Hepatocyte (in vitro differentiated cells): ENCODE measurements around the gene VAPB. TPM values are rescaled to one million over a fixed set of nuclear protein-coding genes. Genes with fewer than 3 reads are reported as not detected.

Experiments
- DNase-seq: peaks from one replicate; pipeline ENCODE4 v3.0.0-alpha.2; 2016; ENCODE audit warnings: low spot score
- H2AFZ ChIP-seq: fragments of 200-600 bp; sonication (generic); 2 replicates; pipeline ENCODE4 v1.6.0; 2016; ENCODE audit warnings: antibody characterized with exemption, mild to moderate bottlenecking
- H3K27ac ChIP-seq: fragments of 200-600 bp; sonication (generic); 2 replicates; pipeline ENCODE4 v1.5.1; 2016; ENCODE audit warnings: mild to moderate bottlenecking
- H3K27me3 ChIP-seq: fragments of 200-600 bp; sonication (generic); 2 replicates; pipeline ENCODE4 v1.6.1; 2016
- H3K36me3 ChIP-seq: fragments of 200-600 bp; sonication (generic); replicated peaks from 2 replicates; pipeline ENCODE4 v1.5.1; 2016; ENCODE audit warnings: low read depth; ENCODE audit not compliant: insufficient read depth
- H3K4me1 ChIP-seq: fragments of 200-600 bp; sonication (generic); 2 replicates; pipeline ENCODE4 v1.5.1; 2016; ENCODE audit warnings: mild to moderate bottlenecking, moderate library complexity; ENCODE audit not compliant: insufficient read depth
- H3K4me2 ChIP-seq: fragments of 200-600 bp; sonication (generic); 2 replicates; pipeline ENCODE4 v1.6.0; 2016
- H3K4me3 ChIP-seq: fragments of 200-600 bp; sonication (generic); 2 replicates; pipeline ENCODE4 v1.5.1; 2016; ENCODE audit warnings: mild to moderate bottlenecking
- H3K79me2 ChIP-seq: fragments of 200-600 bp; sonication (generic); 2 replicates; pipeline ENCODE4 v1.6.0; 2017; ENCODE audit warnings: mild to moderate bottlenecking
- H3K9me2 ChIP-seq: fragments of 200-600 bp; sonication (generic); replicated peaks from 2 replicates; pipeline ENCODE4 v1.6.0; 2017; ENCODE audit warnings: mild to moderate bottlenecking; ENCODE audit not compliant: insufficient read depth
- H3K9me3 ChIP-seq: fragments of 200-600 bp; sonication (generic); 2 replicates; pipeline ENCODE4 v1.5.1; 2016; ENCODE audit warnings: low read depth, mild to moderate bottlenecking
- H4K20me1 ChIP-seq: fragments of 200-600 bp; sonication (generic); 2 replicates; pipeline ENCODE4 v1.6.0; 2016; ENCODE audit warnings: mild to moderate bottlenecking; ENCODE audit not compliant: insufficient read depth, poor library complexity, severe bottlenecking
- CTCF ChIP-seq: fragments of 200-600 bp; sonication (generic); IDR thresholded peaks from 2 replicates; pipeline ENCODE4 v1.5.1; 2016; ENCODE audit warnings: antibody characterized with exemption, mild to moderate bottlenecking; ENCODE audit not compliant: poor library complexity
- EZH2 ChIP-seq: fragments of 200-600 bp; sonication (generic); IDR thresholded peaks from 2 replicates; pipeline ENCODE4 v1.6.1; 2016; ENCODE audit warnings: antibody characterized with exemption, mild to moderate bottlenecking, borderline replicate concordance
- EZH2phosphoT487 ChIP-seq: fragments of 200-600 bp; sonication (generic); IDR thresholded peaks from one replicate; pipeline ENCODE4 v1.6.1; 2018; ENCODE audit warnings: antibody characterized with exemption, mild to moderate bottlenecking, low read depth, moderate library complexity; ENCODE audit not compliant: unreplicated experiment, severe bottlenecking
- WGBS: methylation state at CpG from one replicate; pipeline ENCODE4 v1.1.6; 2016; ENCODE audit warnings: low lambda C conversion rate; ENCODE audit errors: missing lambda C conversion rate; 5-methylcytosine and 5-hydroxymethylcytosine counted together
- polyA plus RNA-seq: library from polyadenylated mRNA; unstranded; fragments of >200 nt; fragmentation: Nextera tagmentation; extraction: Ambion mirVana; gene quantifications from 2 replicates; pipeline ENCODE4 v1.2.1, GENCODE V29; 2016
- total RNA-seq: library from RNA; depleted of rRNA; stranded (reverse); fragments of >200 nt; gene quantifications from 2 replicates; pipeline ENCODE4 v1.2.3, GENCODE V29; 2014

The VAPB gene
- total and polyA plus RNA-seq, 2 experiments from 2014 or later: 32.1 to 49.6 TPM

GRCh38 chr20:58466095-58466708 lies 77.2 kb downstream of the VAPB start:
- no peak for TF ChIP-seq EZH2phosphoT487
- TF ChIP-seq EZH2: no peak
- no peak for TF ChIP-seq CTCF
- H3K4me2 ChIP-seq: no peak overlapping the region
- no peak overlapping the region for H3K27ac ChIP-seq
- H3K9me3 ChIP-seq: no peaks in the 10 kb centered on the region
- no peak overlapping the region for H2AFZ ChIP-seq
- no peaks in the 10 kb centered on the region for H3K4me1 ChIP-seq
- 96% methylated on average over 27 of the region's 27 CpGs for WGBS
- H3K4me3 ChIP-seq: no peak overlapping the region
- H3K79me2 ChIP-seq: no peaks in the 10 kb centered on the region
- H3K27me3 ChIP-seq: no peaks in the 10 kb centered on the region
- H3K36me3 ChIP-seq: no peaks in the 10 kb centered on the region
- DNase-seq: no peak
- no peaks in the 10 kb centered on the region for H4K20me1 ChIP-seq
- no peaks in the 10 kb centered on the region for H3K9me2 ChIP-seq

- Histone ChIP-seq H3K27ac (no peak overlapping the region), H3K9me3 (no peaks in the 10 kb centered on the region), H3K4me2 (no peak overlapping the region), H3K4me3 (no peak overlapping the region), H3K9me2 (no peaks in the 10 kb centered on the region), H3K36me3 (no peaks in the 10 kb centered on the region), H2AFZ (no peak overlapping the region), H3K4me1 (no peaks in the 10 kb centered on the region), H3K27me3 (no peaks in the 10 kb centered on the region), H4K20me1 (no peaks in the 10 kb centered on the region), H3K79me2 (no peaks in the 10 kb centered on the region)
- TF ChIP-seq CTCF: no peak
- no peak for TF ChIP-seq EZH2
- TF ChIP-seq EZH2phosphoT487: no peak
- 99% methylated on average over 40 of the region's 68 CpGs for WGBS
- DNase-seq: no peak
Observed at GRCh38 chr20:58466729-58467571, 77.9 kb downstream of the VAPB start.

- no peaks in the 10 kb centered on the region for H3K9me3 ChIP-seq
- no peak for DNase-seq
- no peaks in the 10 kb centered on the region for H3K36me3 ChIP-seq
- H3K79me2 ChIP-seq: no peaks in the 10 kb centered on the region
- no peak overlapping the region for H3K4me3 ChIP-seq
- no peak for TF ChIP-seq EZH2
- TF ChIP-seq CTCF: no peak
- no peak for TF ChIP-seq EZH2phosphoT487
- no peaks in the 10 kb centered on the region for H3K9me2 ChIP-seq
- WGBS: 83% methylated on average over 26 of the region's 28 CpGs
- H3K27me3 ChIP-seq: no peaks in the 10 kb centered on the region
- H3K4me2 ChIP-seq: no peak overlapping the region
- no peaks in the 10 kb centered on the region for H3K4me1 ChIP-seq
- no peak overlapping the region for H3K27ac ChIP-seq
- H4K20me1 ChIP-seq: no peaks in the 10 kb centered on the region
- no peak overlapping the region for H2AFZ ChIP-seq
Observed at GRCh38 chr20:58467572-58468527, 78.8 kb downstream of the VAPB start.
